IMR-90 (cell line): ENCODE data around the gene NLGN1. TPM values are rescaled to one million over a fixed set of nuclear protein-coding genes. Genes with fewer than 3 reads are reported as not detected.
"Not testable (repeated sequence)": the region's sequence is repeated elsewhere in the genome, so short reads cannot be mapped to it uniquely, and the experiment has no call there.

Experiments used
- ATAC-seq: fragments of 200-7000 bp; cut with Tn5 transposase; 2 replicates; pipeline ENCODE4 v1.9.1; 2020; ENCODE audit warnings: low read depth, mild to moderate bottlenecking, moderate library complexity
- BruUV-seq: library from RNA; stranded (reverse); fragments of 400-500 nt; replicated peaks from 2 replicates; lab custom pipeline; 2021; lab: Mats Ljungman, UMichigan
- CTCF ChIA-PET: fragments of 300-600 bp; formaldehyde crosslinking; extraction: SDS; loops from one replicate; lab custom pipeline; 2021; ENCODE audit warnings: antibody characterized with exemption; lab: Yijun Ruan, JAX
- POLR2A ChIA-PET: fragments of 300-600 bp; sonication (Branson Sonifier 250); formaldehyde crosslinking; loops from one replicate; lab custom pipeline; 2022; ENCODE audit warnings: antibody characterized with exemption; ENCODE audit not compliant: unreplicated experiment; lab: Charles Lee
- DNase-seq: peaks from one replicate; pipeline ENCODE4 v3.0.0; 2013
- H2AFZ ChIP-seq: replicated peaks from 2 replicates; pipeline ENCODE3; 2013; ENCODE audit warnings: low read length, mild to moderate bottlenecking; ENCODE audit not compliant: poor library complexity
- H2AK5ac ChIP-seq: 2 replicates; pipeline ENCODE4 v1.6.1; 2013; ENCODE audit warnings: low read depth, low read length, inconsistent platforms
- H2AK9ac ChIP-seq: replicated peaks from 2 replicates; pipeline ENCODE3; 2013; ENCODE audit warnings: mild to moderate bottlenecking, low read depth, low read length, moderate library complexity; ENCODE audit not compliant: poor library complexity
- H2BK120ac ChIP-seq: 2 replicates; pipeline ENCODE4 v1.6.1; 2013; ENCODE audit warnings: low read depth, low read length, inconsistent platforms
- H2BK15ac ChIP-seq: 3 replicates; pipeline ENCODE4 v1.6.1; 2013; ENCODE audit warnings: low read depth, low read length, inconsistent platforms
- H2BK20ac ChIP-seq: 2 replicates; pipeline ENCODE4 v1.6.1; 2013; ENCODE audit warnings: low read depth, mild to moderate bottlenecking, inconsistent platforms, low read length, moderate library complexity
- H2BK5ac ChIP-seq: 2 replicates; pipeline ENCODE4 v1.6.1; 2013; ENCODE audit warnings: mild to moderate bottlenecking, low read depth, low read length, inconsistent platforms; ENCODE audit not compliant: poor library complexity, severe bottlenecking
- H3K14ac ChIP-seq: replicated peaks from 2 replicates; pipeline ENCODE4 v1.6.1; 2013; ENCODE audit warnings: low read depth, low read length, inconsistent platforms
- H3K18ac ChIP-seq: 2 replicates; pipeline ENCODE4 v1.6.1; 2013; ENCODE audit warnings: low read depth, low read length, control low read depth
- H3K23ac ChIP-seq: 2 replicates; pipeline ENCODE4 v1.6.1; 2013; ENCODE audit warnings: low read depth, low read length, inconsistent platforms
- H3K27ac ChIP-seq: 2 replicates; pipeline ENCODE4 v1.5.1; 2013; ENCODE audit warnings: mild to moderate bottlenecking, control low read depth, low read length; ENCODE audit not compliant: insufficient read depth
- H3K27me3 ChIP-seq: 2 replicates; pipeline ENCODE4 v1.6.1; 2013; ENCODE audit warnings: low read length; ENCODE audit not compliant: control insufficient read depth, insufficient read depth
- H3K36me3 ChIP-seq: 2 replicates; pipeline ENCODE4 v1.6.1; 2013; ENCODE audit warnings: low read length, mixed read lengths; ENCODE audit not compliant: control insufficient read depth, insufficient read depth
- H3K4ac ChIP-seq: 2 replicates; pipeline ENCODE4 v1.6.1; 2013; ENCODE audit warnings: low read depth, low read length, inconsistent platforms
- H3K4me1 ChIP-seq: 2 replicates; pipeline ENCODE4 v1.6.1; 2013; ENCODE audit warnings: low read length, mixed read lengths; ENCODE audit not compliant: control insufficient read depth, insufficient read depth
- H3K4me2 ChIP-seq: 2 replicates; pipeline ENCODE4 v1.6.1; 2013; ENCODE audit warnings: low read depth, mild to moderate bottlenecking, control low read depth, low read length, moderate library complexity
- H3K4me3 ChIP-seq: 2 replicates; pipeline ENCODE4 v1.5.1; 2013; ENCODE audit warnings: low read depth, mild to moderate bottlenecking, control low read depth, low read length, moderate library complexity; ENCODE audit not compliant: insufficient read depth
- H3K56ac ChIP-seq: 2 replicates; pipeline ENCODE4 v1.6.1; 2013; ENCODE audit warnings: low read length, inconsistent platforms; ENCODE audit not compliant: insufficient read depth; ENCODE audit errors: extremely low read depth
- H3K79me1 ChIP-seq, 2 experiments: 2 replicates each; pipeline ENCODE4 v1.6.1; 2013; ENCODE audit warnings: low read length in 2 of 2, inconsistent platforms in 1 of 2, low read depth in 1 of 2
- H3K9ac ChIP-seq: 2 replicates; pipeline ENCODE4 v1.6.1; 2013; ENCODE audit warnings: low read depth, low read length, control low read depth
- H3K9me1 ChIP-seq: 2 replicates; pipeline ENCODE4 v1.6.1; 2013; ENCODE audit warnings: low read length, inconsistent platforms; ENCODE audit not compliant: insufficient read depth
- H3K9me3 ChIP-seq: 2 replicates; pipeline ENCODE4 v1.6.1; 2013; ENCODE audit warnings: low read length; ENCODE audit not compliant: control insufficient read depth, insufficient read depth
- H4K20me1 ChIP-seq: 2 replicates; pipeline ENCODE4 v1.6.1; 2013; ENCODE audit warnings: low read length, inconsistent platforms; ENCODE audit not compliant: insufficient read depth
- H4K5ac ChIP-seq: 2 replicates; pipeline ENCODE4 v1.6.1; 2013; ENCODE audit warnings: mild to moderate bottlenecking, low read depth, low read length, control low read depth
- H4K8ac ChIP-seq, 2 experiments: 2 replicates each; pipeline ENCODE4 v1.6.1; 2013; ENCODE audit warnings: low read depth in 2 of 2, low read length in 2 of 2, control low read depth in 1 of 2, inconsistent platforms in 1 of 2
- H4K91ac ChIP-seq: 2 replicates; pipeline ENCODE4 v1.6.1; 2013; ENCODE audit warnings: low read depth, low read length, inconsistent platforms; ENCODE audit not compliant: insufficient read depth
- WGBS, 2 experiments: methylation state at CpG; one replicate each; pipeline versions ENCODE4 v1.1.5 to v1.1.7; 2013; ENCODE audit warnings: missing lambda C conversion rate in 2 of 2; ENCODE audit not compliant: insufficient read length in 1 of 2; ENCODE audit errors: extremely low coverage in 2 of 2; 5-methylcytosine and 5-hydroxymethylcytosine counted together
- dilution Hi-C: fragments of 300-500 bp; cut with HindIII; formaldehyde crosslinking; loops from one replicate; pipeline ENCODE4 v1.14.3; 2018; ENCODE audit warnings: low sequenced_read_pairs; ENCODE audit not compliant: unreplicated experiment
- in situ Hi-C: fragments of 300-500 bp; cut with MboI; formaldehyde crosslinking; loops from 3 replicates; pipeline ENCODE4 v1.14.3; 2019; ENCODE audit warnings: low sequenced_read_pairs, inconsistent platforms, mixed read lengths
- intact Hi-C: fragments of 100-400 bp; cut with micrococcal nuclease; formaldehyde crosslinking; loops from 2 replicates; pipeline ENCODE4 v1.10.0; 2022
- polyA plus RNA-seq, 3 experiments: library from polyadenylated mRNA; depleted of rRNA; stranded (reverse); fragments of >200 nt; gene quantifications; 2 replicates each; pipeline ENCODE4 v1.2.3, GENCODE V29; 2012; ENCODE audit warnings: low replicate concordance in 1 of 3
- total RNA-seq: library from RNA; depleted of rRNA; stranded (reverse); fragments of >200 nt; gene quantifications from 2 replicates; pipeline ENCODE4 v1.2.3, GENCODE V29; 2012

Gene NLGN1
- total and polyA plus RNA-seq, 2 of the 4 experiments (the other 2 are of a cell fraction), result 1.8 to 12.5 TPM

- H2AK5ac ChIP-seq, intact Hi-C loops, H3K4me1 ChIP-seq, H3K56ac ChIP-seq, POLR2A ChIA-PET, H2BK20ac ChIP-seq, BruUV-seq, H3K79me1 ChIP-seq, H3K9me3 ChIP-seq, H3K4me2 ChIP-seq, H4K8ac ChIP-seq, H3K9me1 ChIP-seq, CTCF ChIA-PET, H4K5ac ChIP-seq, H4K91ac ChIP-seq, H2AK9ac ChIP-seq, H3K4me3 ChIP-seq, dilution Hi-C loops, H3K14ac ChIP-seq, H2AFZ ChIP-seq, H2BK5ac ChIP-seq, H2BK120ac ChIP-seq, H2BK15ac ChIP-seq, H3K4ac ChIP-seq, H4K20me1 ChIP-seq, H3K27me3 ChIP-seq, H3K36me3 ChIP-seq, DNase-seq, H3K9ac ChIP-seq, H3K23ac ChIP-seq, H3K18ac ChIP-seq, ATAC-seq, H3K27ac ChIP-seq: not testable (repeated sequence)
- 33% methylated on average over 1 of the region's 3 CpGs; no CpG with 5 or more reads in 1 of the 2 experiments for WGBS, 2 experiments
- in situ Hi-C loops, result loop anchor here (25.0 kb wide), 1 partner anchor 817 kb away; no protein-coding TSS in a partner anchor
These were observed 197.3 kb downstream of the NLGN1 start for GRCh38 chr3:173594881-173595280.
